Right lobe of liver (tissue), 4 donors: ENCODE measurements around the gene ADA.

Experiments used
- POLR2A ChIP-seq: fragments of 450-650 bp; IDR thresholded peaks from one replicate; pipeline ENCODE4 v1.6.1; 2017; ENCODE audit warnings: antibody characterized with exemption, mild to moderate bottlenecking
- TF ChIP-seq, protein P1 (sequence below), 4 donors: fragments of 200-600 bp in 3 of 4; fragments of 450-650 bp in 1 of 4; IDR thresholded peaks; one replicate each; pipeline versions ENCODE4 v1.5.1 to v1.8.0; 2016 to 2022; ENCODE audit warnings: antibody characterized with exemption in 4 of 4, mild to moderate bottlenecking in 2 of 4
- donor health status: DM: no; HTN: no; CAD: no.
- donor health status: DM: no; HTN: no; CAD: no.
- donor health status: DM: no; HTN: yes; CAD: no.

- TF ChIP-seq POLR2A, result no peak
- TF ChIP-seq, protein P1, sequence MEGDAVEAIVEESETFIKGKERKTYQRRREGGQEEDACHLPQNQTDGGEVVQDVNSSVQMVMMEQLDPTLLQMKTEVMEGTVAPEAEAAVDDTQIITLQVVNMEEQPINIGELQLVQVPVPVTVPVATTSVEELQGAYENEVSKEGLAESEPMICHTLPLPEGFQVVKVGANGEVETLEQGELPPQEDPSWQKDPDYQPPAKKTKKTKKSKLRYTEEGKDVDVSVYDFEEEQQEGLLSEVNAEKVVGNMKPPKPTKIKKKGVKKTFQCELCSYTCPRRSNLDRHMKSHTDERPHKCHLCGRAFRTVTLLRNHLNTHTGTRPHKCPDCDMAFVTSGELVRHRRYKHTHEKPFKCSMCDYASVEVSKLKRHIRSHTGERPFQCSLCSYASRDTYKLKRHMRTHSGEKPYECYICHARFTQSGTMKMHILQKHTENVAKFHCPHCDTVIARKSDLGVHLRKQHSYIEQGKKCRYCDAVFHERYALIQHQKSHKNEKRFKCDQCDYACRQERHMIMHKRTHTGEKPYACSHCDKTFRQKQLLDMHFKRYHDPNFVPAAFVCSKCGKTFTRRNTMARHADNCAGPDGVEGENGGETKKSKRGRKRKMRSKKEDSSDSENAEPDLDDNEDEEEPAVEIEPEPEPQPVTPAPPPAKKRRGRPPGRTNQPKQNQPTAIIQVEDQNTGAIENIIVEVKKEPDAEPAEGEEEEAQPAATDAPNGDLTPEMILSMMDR (IDR thresholded peaks at IDR 0.05), result no peak
These were observed 77.1 kb downstream of the ADA start for GRCh38 chr20:44574372-44574771.
